ENCODE results near the gene HOXB3. TPM values are rescaled to one million over a fixed set of nuclear protein-coding genes. Genes with fewer than 3 reads are reported as not detected.

The HOXB3 gene
- total RNA-seq, 1 donor from 2014 or later: 0.57 TPM

DNA sequence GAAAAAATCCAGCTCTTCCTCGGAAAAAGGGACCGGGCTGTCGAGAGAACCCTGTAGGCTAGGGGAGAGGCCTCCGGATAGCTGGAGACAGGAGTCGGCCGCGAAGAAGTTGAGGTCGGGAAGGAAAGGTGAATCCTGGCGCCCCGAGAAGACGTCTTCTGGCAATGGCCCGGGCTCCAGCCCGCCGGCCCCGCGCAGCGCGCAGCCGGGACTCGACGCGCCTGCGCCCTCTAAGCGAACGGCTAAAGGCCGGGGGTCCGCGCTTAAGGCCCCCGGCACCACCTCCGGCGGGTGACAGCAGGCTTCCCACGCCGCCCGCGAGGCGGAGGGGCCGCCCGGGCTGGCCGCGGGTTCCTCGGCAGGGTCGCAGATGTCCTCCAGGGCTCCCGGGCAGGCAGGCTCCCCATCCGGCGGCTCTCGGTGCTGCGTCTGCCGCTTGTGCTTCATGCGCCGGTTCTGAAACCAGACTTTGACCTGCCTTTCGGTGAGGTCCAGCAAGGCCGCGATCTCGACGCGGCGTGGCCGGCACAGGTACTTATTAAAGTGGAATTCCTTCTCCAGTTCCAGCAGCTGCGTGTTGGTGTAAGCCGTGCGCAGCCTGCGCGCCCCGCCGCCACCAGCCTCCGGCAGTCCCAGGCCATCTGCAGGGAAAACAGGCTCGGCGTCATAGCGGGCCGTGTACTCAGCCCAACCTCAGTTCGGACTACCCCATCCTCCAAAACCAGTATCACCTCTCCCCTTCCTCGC lies 46.8 kb downstream of the HOXB3 start:
- Mint-ChIP-seq H3K9me3 (ENCODE audit: low read depth) (no peaks in the 10 kb centered on the region), H3K36me3 (ENCODE audit: low read depth) (peaks cover 4% of the 10 kb centered on the region), H3K4me3 (ENCODE audit: unreplicated experiment) (peak overlapping the region; percentile 70), H3K27ac (ENCODE audit: unreplicated experiment) (peak overlapping the region; percentile 61), H3K4me1 (ENCODE audit: low read depth) (peaks cover 8% of the 10 kb centered on the region), H3K27me3 (ENCODE audit: low read depth) (peaks cover 77% of the 10 kb centered on the region)
- TF ChIP-seq, protein P1, sequence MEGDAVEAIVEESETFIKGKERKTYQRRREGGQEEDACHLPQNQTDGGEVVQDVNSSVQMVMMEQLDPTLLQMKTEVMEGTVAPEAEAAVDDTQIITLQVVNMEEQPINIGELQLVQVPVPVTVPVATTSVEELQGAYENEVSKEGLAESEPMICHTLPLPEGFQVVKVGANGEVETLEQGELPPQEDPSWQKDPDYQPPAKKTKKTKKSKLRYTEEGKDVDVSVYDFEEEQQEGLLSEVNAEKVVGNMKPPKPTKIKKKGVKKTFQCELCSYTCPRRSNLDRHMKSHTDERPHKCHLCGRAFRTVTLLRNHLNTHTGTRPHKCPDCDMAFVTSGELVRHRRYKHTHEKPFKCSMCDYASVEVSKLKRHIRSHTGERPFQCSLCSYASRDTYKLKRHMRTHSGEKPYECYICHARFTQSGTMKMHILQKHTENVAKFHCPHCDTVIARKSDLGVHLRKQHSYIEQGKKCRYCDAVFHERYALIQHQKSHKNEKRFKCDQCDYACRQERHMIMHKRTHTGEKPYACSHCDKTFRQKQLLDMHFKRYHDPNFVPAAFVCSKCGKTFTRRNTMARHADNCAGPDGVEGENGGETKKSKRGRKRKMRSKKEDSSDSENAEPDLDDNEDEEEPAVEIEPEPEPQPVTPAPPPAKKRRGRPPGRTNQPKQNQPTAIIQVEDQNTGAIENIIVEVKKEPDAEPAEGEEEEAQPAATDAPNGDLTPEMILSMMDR (IDR thresholded peaks at IDR 0.05): peak; percentile 29
- no peak for DNase-seq (ENCODE audit: low spot score)

DNA sequence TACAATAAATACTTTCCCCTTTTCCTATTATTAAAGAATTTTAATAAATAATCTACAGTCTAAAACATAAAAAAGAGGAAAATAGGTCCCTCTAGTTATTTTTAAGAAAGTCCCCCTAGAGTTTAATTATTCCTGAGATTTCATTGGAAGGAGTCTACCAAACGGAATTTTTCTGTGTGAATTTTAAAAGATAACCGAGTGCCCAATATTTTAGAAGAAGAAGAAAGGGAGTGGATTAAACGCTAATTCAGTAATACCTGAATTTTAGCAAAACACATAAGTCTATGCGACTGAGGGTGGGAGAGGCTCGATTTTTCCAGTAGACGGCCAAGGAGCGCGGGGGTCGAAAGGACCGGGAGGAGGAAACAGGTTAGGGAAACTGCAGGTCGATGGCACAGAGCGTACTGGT lies 47.3 kb downstream of the HOXB3 start:
- TF ChIP-seq, protein P1 (IDR thresholded peaks at IDR 0.05): no peak
- Mint-ChIP-seq H3K27me3 (ENCODE audit: low read depth) (peaks cover 72% of the 10 kb centered on the region), H3K4me3 (ENCODE audit: unreplicated experiment) (peak overlapping the region; percentile 53), H3K36me3 (ENCODE audit: low read depth) (peaks cover 4% of the 10 kb centered on the region), H3K9me3 (ENCODE audit: low read depth) (no peaks in the 10 kb centered on the region), H3K4me1 (ENCODE audit: low read depth) (peaks cover 8% of the 10 kb centered on the region), H3K27ac (ENCODE audit: unreplicated experiment) (peak overlapping the region; percentile 46)
- DNase-seq (ENCODE audit: low spot score): no peak

DNA sequence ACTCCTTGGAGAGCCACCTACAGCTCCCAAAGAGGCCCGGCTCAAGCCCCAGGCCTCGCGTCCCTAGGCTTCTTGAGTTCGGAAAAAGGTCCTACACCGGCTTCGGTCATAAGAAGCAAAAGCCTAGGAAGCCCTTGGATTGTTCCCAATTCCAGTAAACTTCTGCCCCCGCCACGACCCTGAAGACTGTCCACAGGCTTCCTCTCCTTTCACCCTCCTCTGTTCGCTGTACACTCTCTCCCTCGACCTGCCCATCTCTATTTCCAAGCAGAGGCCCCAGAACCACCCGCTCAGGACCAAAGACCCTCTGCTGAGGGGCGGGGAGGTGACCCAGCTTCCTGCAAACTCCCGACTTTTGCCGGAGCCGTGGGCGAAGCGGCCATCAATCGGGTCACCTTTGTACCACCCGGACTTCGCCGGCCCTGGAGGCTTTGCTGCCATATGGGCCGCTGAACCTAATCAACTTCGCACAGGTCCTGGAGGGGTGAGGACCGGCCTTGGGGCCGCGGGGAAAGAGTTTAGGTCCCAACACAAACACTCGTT lies 47.9 kb downstream of the HOXB3 start:
- TF ChIP-seq, protein P1 (IDR thresholded peaks at IDR 0.05): no peak
- Mint-ChIP-seq H3K27ac (ENCODE audit: unreplicated experiment) (peak overlapping the region; percentile 85), H3K36me3 (ENCODE audit: low read depth) (peaks cover 4% of the 10 kb centered on the region), H3K27me3 (ENCODE audit: low read depth) (peaks cover 72% of the 10 kb centered on the region), H3K9me3 (ENCODE audit: low read depth) (no peaks in the 10 kb centered on the region), H3K4me3 (ENCODE audit: unreplicated experiment) (peak overlapping the region; percentile 62), H3K4me1 (ENCODE audit: low read depth) (peaks cover 8% of the 10 kb centered on the region)
- DNase-seq (ENCODE audit: low spot score): no peak

DNA sequence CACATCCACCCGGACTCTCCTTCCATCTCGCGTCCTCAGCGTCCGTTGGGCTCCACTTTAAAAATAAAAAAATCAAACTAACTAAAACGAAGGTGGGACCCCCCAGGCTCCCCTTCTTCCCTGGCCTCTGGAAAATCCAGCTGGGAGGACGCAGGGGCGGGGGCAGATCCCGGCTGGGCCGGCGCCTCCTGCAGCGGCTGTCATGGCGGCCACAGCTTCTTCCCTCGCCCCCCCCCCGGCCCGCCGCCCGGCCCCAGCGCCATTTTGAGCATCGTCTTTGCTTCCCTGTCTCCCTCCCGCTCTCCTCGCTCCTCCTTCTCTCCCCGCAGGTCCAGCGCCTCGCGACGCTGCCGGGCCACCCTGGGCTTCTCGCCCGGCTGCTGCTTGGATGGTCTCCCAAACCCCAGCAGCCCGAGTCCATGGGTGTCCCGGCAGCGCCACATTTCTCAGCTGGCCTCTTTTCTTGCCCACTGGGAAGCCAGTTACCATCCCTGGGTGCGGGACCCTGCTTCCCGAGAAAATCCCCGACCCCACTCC lies 48.4 kb downstream of the HOXB3 start:
- Mint-ChIP-seq H3K4me1 (ENCODE audit: low read depth) (peaks cover 8% of the 10 kb centered on the region), H3K27me3 (ENCODE audit: low read depth) (peaks cover 70% of the 10 kb centered on the region), H3K36me3 (ENCODE audit: low read depth) (peaks cover 4% of the 10 kb centered on the region), H3K9me3 (ENCODE audit: low read depth) (no peaks in the 10 kb centered on the region), H3K4me3 (ENCODE audit: unreplicated experiment) (peak overlapping the region; percentile 62), H3K27ac (ENCODE audit: unreplicated experiment) (peak overlapping the region; percentile 85)
- TF ChIP-seq, protein P1 (IDR thresholded peaks at IDR 0.05): no peak
- DNase-seq (ENCODE audit: low spot score): no peak

DNA sequence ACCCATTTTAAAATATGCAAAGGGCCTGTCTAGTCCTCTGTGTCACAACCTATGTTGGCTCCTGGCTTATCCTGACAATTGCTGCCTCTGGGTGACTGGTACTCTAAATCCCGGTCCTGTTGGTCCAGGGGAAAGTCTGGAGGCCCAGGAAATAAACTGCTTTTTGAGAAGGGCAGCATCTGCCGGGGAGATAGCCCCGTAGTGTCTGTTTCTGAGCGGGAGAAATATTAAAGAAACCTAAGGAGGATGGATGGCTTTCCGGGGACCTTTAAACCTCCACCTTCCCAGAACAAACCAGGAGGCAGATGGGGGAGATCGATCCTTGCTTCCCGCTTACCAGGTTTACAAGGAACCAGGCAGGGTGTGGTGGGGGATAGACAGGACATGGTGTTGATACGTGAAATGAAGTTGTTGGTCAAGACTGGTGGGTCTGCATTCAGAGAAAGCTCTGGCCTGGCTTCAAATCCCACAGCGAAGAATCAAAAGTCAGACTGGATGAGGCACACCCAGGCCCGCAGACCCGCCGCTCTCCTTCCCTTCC lies 48.9 kb downstream of the HOXB3 start:
- peaks cover 4% of the 10 kb centered on the region for H3K36me3 Mint-ChIP-seq (ENCODE audit: low read depth)
- peaks cover 8% of the 10 kb centered on the region for H3K4me1 Mint-ChIP-seq (ENCODE audit: low read depth)
- DNase-seq (ENCODE audit: low spot score): no peak
- no peaks in the 10 kb centered on the region for H3K9me3 Mint-ChIP-seq (ENCODE audit: low read depth)
- TF ChIP-seq, protein P1 (IDR thresholded peaks at IDR 0.05): no peak
- H3K4me3 Mint-ChIP-seq (ENCODE audit: unreplicated experiment): peak overlapping the region; percentile 62
- H3K27ac Mint-ChIP-seq (ENCODE audit: unreplicated experiment): peak overlapping the region; percentile 85
- peaks cover 68% of the 10 kb centered on the region for H3K27me3 Mint-ChIP-seq (ENCODE audit: low read depth)
